Stimulated activated CD8-positive, alpha-beta memory T cell treated with anti-CD3 and anti-CD28 coated beads, Interleukin-4, amount 100 ng/mL, for 1 hour (primary cell): ENCODE results near the gene SLCO4A1.

Experiments used
- DNase-seq, 2 donors: peaks; one replicate each; pipeline ENCODE4 v3.0.0-alpha.2; 2020; ENCODE audit warnings: low read depth in 2 of 2, low spot score in 1 of 2

The SLCO4A1 gene

GRCh38 chr20:62664019-62664971 is 22.0 kb downstream of the SLCO4A1 start:
- DNase-seq, result no peak

- no peak for DNase-seq
These were observed 23.0 kb downstream of the SLCO4A1 start for GRCh38 chr20:62665153-62665754.

GRCh38 chr20:62665826-62666735 is 23.8 kb downstream of the SLCO4A1 start:
- DNase-seq, result no peak

- DNase-seq, result no peak
These were observed 24.6 kb downstream of the SLCO4A1 start for GRCh38 chr20:62666736-62667529.

GRCh38 chr20:62667530-62668440 is 25.5 kb downstream of the SLCO4A1 start:
- no peak for DNase-seq

GRCh38 chr20:62668441-62669027 is 26.2 kb downstream of the SLCO4A1 start:
- peak; percentile 19 to 20 for DNase-seq

GRCh38 chr20:62669249-62669648 is 26.9 kb downstream of the SLCO4A1 start:
- no peak for DNase-seq

- DNase-seq, result no peak
These were observed 27.9 kb downstream of the SLCO4A1 start for GRCh38 chr20:62670156-62670555.

GRCh38 chr20:62670998-62671397 is 28.7 kb downstream of the SLCO4A1 start:
- DNase-seq, result no peak

GRCh38 chr20:62671765-62672164 is 29.5 kb downstream of the SLCO4A1 start:
- no peak for DNase-seq

GRCh38 chr20:62674370-62674769 is 32.1 kb downstream of the SLCO4A1 start:
- no peak for DNase-seq

- no peak for DNase-seq
These were observed 33.0 kb downstream of the SLCO4A1 start for GRCh38 chr20:62675156-62675876.

GRCh38 chr20:62675877-62676260 is 33.6 kb downstream of the SLCO4A1 start:
- no peak for DNase-seq

- DNase-seq, result no peak
These were observed 34.7 kb downstream of the SLCO4A1 start for GRCh38 chr20:62676976-62677375.

GRCh38 chr20:62677678-62678077 is 35.4 kb downstream of the SLCO4A1 start:
- no peak for DNase-seq

- DNase-seq, result no peak
These were observed 36.2 kb downstream of the SLCO4A1 start for GRCh38 chr20:62678553-62678952.

- no peak for DNase-seq
These were observed 37.8 kb downstream of the SLCO4A1 start for GRCh38 chr20:62679978-62680589.

GRCh38 chr20:62682912-62683517 is 40.7 kb downstream of the SLCO4A1 start:
- DNase-seq, result no peak
